H1 (cell line): ENCODE measurements around the gene TMEM139. TPM values are rescaled to one million over a fixed set of nuclear protein-coding genes. Genes with fewer than 3 reads are reported as not detected.

Source experiments
- ATF3 ChIP-seq: IDR thresholded peaks from 2 replicates; pipeline ENCODE4 v1.6.1; 2011; ENCODE audit warnings: low read depth, mild to moderate bottlenecking, low read length; ENCODE audit not compliant: insufficient read depth
- EZH2 ChIP-seq: fragments of 200-600 bp; sonication (generic); IDR thresholded peaks from 2 replicates; pipeline ENCODE4 v1.7.1; 2012; ENCODE audit warnings: low read depth, mild to moderate bottlenecking, moderate library complexity, low read length, inconsistent platforms; ENCODE audit not compliant: severe bottlenecking
- JUND ChIP-seq: IDR thresholded peaks from 2 replicates; pipeline ENCODE4 v1.6.1; 2011; ENCODE audit warnings: mild to moderate bottlenecking, improper control_type of control experiment, low read length
- MAX ChIP-seq: IDR thresholded peaks from 2 replicates; pipeline ENCODE4 v1.6.1; 2012; ENCODE audit warnings: inconsistent platforms
- POLR2A ChIP-seq, 2 experiments: IDR thresholded peaks; 1 replicate in 1 of 2; 2 replicates in 1 of 2; pipeline ENCODE4 v1.6.1; 2011; ENCODE audit warnings: low read depth in 2 of 2, low read length in 2 of 2, mild to moderate bottlenecking in 2 of 2; ENCODE audit errors: control extremely low read depth in 1 of 2
- SUZ12 ChIP-seq: fragments of 200-600 bp; sonication (generic); IDR thresholded peaks from 2 replicates; pipeline ENCODE4 v1.6.1; 2012; ENCODE audit warnings: mild to moderate bottlenecking, inconsistent platforms, low read length, moderate library complexity, mixed read lengths
- TAF1 ChIP-seq: IDR thresholded peaks from 2 replicates; pipeline ENCODE4 v1.6.1; 2011; ENCODE audit warnings: mild to moderate bottlenecking, low read depth, low read length
- polyA plus RNA-seq, 7 experiments: library from polyadenylated mRNA; depleted of rRNA in 3 of 7; stranded (reverse) in 5 of 7; unstranded in 2 of 7; fragments of >200 nt in 5 of 7; fragments of 200-250 nt in 2 of 7; gene quantifications; 1 replicate in 5 of 7; 2 replicates in 1 of 7; 4 replicates in 1 of 7; pipeline versions ENCODE4 v1.2.1 to v1.2.3, GENCODE V29; 2011 to 2013; ENCODE audit warnings: missing spikeins in 2 of 7, mixed read lengths in 2 of 7
- total RNA-seq: library from RNA; stranded (reverse); fragmentation: NEBNext Ultra II Directional; extraction: Animal tissue kit (Norgen Biotek cat#: 25700); gene quantifications from 2 replicates; pipeline ENCODE4 v1.2.1, GENCODE V29; 2021

Gene TMEM139
- total and polyA plus RNA-seq, 2 of the 8 experiments (the other 6 are each of a cell fraction or from before 2014, with no cell fraction given), result 3.2 to 6.7 TPM

DNA sequence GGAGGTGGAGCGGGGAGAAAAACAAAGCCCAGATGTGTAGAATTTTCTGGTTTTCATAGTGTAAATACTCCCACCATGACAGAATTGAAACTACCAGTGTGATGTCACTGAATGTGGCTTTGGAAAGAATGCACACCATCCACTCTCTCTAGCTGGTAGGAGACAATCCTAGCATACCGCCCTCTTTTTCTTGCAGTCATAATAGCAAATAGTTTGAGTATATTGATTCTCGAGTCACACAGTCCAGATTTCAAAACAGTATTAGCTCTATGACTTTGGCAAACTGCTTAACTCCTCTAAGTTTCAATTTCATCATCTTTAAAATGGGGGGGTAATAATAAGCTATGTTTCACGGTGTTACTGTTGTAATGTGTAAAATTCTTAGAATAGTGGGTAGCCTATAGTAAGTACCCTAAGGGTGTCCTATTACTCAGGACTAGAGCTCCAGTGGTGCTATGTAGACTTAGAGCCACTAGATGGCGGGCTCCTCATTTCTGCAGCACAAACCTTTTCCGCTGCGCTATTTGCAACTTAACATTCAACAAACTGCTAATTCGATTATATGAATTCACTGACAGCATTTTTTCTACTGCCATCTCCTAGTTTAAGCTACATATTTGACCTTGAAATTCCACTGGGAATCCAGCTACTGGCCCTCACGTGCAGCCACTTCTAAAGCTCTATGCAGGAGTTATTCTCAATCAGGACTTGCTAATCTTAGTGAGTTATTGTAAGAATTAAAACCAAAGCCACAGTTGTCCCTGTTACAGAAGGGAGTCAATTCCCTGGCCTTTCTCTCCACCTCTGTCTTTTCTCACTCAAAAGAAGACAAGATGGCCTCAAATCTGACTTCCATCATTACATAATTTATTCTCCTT is 44.2 kb upstream of the TMEM139 start (continued):
- no peak for TF ChIP-seq MAX
- TF ChIP-seq TAF1, result no peak
- TF ChIP-seq SUZ12, result no peak
- TF ChIP-seq POLR2A (IDR thresholded peaks at IDR 0.05; ENCODE audit: control extremely low read depth in 1 of 2, low read depth in 2 of 2, low read length in 2 of 2), result no peak
- no peak for TF ChIP-seq JUND
- no peak for TF ChIP-seq ATF3
- TF ChIP-seq EZH2, result no peak
- TF ChIP-seq, all 59 proteins: peak for 2
